SW480 (cell line): ENCODE results near the gene KCNMA1.

Source experiments
- DNase-seq: peaks from one replicate; pipeline ENCODE4 v3.0.0-alpha.2; 2016; ENCODE audit warnings: low spot score

Gene KCNMA1

DNA sequence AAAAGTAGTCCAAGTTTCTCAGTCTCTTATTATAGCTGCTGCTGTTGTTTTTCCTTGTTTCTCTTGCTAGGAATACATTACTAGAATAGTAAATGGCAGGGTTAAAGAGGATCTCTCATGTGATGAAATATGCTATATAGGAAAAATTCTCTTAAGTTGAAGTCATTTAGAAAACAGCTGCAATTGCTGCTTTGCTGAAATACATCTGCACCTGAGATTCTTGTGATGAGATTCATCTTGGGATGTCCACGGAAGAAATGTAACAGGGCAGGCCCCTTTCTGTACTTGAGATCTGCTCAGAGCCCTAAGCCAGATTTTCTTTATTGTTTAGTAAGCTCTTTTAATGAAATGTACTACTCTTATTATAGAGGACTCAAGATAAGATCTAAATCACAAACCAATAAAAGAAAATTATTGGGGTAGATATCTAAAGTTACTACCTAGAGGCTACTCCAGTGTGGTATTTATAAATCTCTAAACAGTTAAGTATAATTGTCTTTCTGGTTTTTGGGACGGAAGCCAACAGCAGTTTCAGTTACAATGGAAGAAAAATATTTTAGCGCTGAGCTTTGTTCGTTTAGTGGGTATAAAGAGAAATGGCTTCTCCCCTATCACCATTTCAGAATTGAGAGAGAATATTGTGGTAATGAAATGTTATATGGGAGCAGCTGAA, 701.5 kb downstream of the KCNMA1 start:
- DNase-seq: no peak

DNA sequence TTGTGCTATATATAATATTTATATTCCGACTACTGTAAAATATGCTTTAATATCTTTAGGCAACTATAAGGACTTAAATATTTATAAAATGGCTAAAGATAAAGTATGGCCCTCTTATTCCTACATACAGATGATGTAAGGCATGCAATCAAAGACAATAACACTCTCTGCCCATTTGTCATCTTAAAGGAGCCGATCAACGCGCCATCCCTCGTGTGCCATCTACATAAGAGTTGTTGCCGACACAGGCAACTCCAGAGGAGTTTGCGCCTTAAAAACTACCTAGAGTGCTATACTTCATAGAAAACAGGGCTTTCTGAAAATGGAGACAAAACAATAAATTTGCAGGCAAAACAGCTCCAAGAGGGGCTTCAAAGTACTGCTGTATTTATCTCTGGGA, 709.0 kb downstream of the KCNMA1 start:
- DNase-seq: no peak

DNA sequence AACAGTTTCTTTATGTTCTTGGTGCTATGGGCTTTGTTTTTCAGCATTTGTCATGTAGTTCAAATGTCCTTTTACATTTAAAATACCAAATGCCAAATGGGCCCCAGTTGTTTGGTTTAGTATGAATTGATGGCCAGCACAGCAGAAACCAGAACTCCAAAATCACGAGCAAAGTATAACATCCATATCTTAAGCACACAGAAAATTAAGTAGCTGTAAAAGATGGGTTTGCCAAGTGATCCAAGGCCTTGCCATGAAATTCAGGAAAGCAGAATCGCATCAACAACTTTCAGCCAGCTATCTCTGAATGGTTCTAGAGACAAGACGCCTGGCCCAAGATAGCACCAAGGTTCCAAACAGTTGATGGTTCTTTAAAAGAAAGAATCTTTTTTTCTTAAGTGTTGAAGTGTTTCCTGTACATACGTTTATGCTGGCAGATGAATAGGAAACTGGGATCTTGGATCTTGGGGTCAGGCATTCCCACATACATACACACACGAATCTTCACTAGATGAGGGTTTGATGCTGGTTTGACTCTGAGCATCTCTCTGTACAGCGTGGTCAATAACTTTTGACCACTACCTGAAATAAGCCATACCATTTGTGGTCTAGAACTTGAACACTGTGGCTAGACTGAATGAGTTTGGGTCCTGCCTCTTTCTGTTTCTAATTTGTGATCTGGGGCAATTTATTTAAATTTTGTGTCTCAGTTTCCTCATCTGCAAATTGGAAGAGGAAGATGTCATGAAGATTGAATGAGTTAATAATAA, 711.8 kb downstream of the KCNMA1 start:
- DNase-seq: no peak

DNA sequence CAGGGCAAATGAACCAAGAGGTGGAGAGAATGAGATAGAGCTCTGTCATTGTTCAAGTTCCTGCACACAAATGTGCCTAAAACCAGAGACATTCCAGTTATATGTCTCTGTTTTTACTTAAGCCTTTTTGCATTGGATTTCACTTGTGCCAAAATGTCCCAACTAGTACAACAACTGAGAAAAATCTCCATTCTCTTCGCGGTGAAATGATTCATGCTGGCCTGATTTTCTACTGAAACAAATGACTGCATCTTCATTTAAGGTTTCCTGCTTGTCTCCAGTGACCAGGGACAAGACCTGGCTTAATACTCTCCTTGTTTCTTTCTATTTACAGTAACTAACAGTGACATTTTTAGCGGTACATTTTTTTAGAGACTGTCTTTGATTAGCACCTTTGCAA, 714.9 kb downstream of the KCNMA1 start:
- DNase-seq: no peak

DNA sequence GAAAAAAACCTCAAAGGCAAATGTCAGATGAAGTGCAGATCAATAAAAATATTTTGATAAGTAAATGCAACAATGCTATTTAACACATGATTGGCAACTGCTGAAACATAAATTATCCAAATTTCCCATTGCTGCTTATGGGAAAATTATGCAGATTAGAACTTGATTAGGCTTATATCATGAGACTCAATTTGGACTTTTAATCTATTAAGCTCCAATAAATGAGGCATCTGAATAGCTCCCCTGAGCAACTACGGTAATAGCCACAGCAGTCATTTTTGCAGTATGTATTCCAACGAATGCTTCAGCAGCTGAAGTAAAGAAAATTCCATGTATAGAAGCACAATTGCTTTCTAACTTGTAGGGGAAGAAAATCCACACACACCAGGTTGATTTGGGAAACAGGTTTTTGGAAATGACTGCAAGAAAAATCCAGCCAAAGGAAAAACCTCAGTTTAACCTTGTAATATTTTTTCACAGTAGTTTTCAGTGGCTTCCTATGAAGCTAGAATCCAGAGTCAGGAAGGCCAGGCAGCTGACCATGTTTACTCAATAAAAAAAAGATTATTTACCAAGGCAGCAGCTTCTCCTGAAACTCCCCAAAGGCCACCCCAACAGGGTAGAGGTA, 716.1 kb downstream of the KCNMA1 start:
- DNase-seq: no peak

DNA sequence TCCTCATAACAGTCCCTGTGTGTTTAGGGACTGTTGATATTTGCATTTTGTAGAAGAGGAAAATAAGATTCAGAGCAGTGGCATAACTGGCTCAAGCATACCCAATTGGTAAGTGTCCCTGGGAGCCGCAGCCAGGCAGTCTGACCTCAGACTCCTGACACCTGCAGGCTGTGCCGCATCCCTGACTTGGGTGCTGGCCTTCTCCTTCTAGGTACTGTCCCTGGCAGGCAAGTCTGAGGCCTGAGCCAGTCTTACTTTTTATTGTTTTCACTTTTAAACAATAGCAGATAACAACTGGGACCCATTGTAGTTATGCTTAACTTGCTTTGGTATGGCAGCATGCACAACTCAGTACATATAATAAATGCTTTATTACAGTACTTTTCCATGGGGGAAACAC, 717.0 kb downstream of the KCNMA1 start:
- DNase-seq: no peak

DNA sequence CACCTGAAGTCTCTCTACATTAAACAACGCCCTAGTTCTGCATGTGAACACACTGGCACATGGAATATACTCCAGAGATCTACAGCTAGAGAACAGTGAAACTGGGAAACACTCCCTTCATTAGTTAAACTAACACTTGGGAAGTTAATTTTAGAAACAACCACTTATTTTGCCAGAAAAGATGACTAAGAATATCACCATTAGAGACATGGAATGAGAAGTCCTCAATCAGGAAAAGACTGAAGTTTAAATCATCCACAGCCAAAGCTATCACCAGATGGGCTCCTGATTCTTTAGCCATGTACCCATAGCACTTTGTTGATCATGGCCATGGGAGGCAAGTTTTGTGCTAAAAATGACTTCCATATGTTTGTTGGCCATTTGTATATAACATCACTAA, 719.5 kb downstream of the KCNMA1 start:
- no peak for DNase-seq

DNA sequence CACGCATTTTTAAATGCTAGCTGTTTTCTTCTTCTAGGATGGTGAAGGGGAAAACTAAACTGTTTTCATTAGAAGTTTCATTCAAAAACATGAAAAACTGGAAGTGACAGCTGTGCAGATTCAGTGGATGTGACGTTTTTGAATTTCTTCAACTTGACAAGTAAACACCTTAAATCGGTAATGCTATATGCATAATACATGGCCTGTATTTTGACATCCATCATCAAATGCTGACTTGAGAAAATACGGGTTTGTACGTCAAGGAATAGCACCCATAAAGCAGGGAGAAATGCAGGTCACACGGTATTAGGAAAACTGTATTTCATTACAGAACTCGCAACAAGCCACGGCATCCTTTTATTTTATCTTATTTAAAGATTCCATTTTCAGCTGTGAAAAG, 720.5 kb downstream of the KCNMA1 start:
- DNase-seq: no peak

DNA sequence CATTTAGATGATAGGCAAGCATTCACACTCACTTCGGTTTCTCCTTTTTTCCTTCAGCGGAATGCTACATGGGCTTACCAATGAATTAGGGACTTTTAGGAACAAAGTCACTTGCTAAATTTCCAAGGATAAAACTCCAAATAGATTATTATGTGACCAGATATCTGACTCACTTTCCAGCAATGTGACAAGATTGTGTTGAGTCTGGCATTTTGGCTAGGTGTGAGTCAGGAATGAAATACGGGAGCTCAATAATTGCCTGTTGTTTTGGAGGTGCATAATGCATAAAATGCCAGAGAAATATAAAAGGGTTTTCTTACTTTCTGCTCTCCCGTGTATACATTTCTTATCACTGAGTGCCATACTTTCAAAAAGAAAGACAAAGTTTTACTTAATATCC, 721.1 kb downstream of the KCNMA1 start:
- DNase-seq: no peak

DNA sequence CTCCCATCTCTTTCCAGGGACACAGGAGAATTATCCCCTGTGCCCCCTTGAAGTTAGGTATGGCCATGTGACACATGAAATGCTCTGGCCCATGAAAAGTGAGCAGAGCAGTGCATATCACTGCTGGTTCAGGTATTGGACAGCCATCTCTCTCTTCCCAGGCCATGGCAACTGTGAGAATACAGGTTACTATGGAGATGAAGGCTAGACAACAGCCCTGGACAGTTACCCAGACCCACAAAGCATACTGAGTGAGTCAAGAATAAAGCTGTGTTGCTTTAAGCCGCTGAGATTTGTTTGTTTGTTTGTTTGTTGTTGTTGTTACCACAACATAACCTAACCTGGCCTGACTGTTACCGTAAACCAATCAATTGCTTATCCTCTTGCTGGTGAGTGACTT, 722.3 kb downstream of the KCNMA1 start:
- DNase-seq: no peak

DNA sequence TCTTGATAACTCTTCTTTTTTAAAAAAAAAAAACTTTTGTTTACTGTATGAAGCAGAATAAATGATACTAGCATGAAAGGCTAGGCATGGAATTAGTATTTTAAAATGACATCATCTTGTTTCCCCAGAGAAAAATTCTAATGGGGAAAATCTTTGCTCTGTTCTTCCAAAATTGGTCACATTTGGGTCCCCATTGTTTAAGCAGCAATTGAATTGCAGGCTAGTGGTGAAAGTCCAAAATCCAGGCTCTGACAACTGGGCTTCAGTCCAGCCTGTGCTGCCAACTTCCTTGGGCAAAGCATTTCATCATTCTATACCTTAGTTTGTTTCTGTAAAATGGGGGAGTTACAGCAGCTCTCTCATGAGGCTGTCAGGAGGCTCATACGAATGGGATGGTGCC, 726.4 kb downstream of the KCNMA1 start:
- no peak for DNase-seq

DNA sequence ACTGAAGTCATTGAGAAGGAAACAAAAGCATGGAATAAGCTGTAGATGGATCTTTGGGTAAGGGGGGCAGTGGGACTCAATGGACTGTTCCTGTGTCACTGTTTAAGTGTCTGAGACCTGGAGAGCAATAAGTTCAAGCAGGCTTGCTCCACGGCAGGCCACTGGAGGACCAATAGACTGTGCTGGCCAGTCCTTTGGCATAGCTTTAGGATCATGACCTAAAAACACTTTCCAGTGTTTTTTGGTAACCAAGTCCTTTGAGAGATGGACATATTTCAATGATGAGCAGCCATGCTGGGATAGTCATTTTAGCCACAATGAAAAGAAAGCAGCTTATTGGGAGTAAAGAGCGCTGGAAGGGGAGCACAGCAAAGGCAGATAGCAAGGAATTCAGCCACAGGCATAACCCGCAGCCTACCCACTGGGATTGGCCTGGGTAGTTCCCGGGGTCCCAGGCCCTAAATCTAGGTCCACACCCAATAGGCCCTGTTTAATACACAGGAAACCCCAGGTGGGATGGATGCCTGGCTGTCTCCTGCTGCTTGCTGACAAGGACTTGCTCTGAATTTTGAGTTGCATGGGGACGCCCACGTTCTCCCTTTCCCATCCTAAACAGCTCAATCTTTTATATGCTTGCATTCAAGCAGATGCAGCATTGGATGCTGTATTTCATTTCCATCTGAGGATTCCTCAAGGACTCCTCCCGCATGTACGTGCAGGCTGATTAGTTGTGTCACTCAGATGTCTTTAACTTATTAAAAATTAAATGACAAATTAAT, 727.2 kb downstream of the KCNMA1 start:
- no peak for DNase-seq

DNA sequence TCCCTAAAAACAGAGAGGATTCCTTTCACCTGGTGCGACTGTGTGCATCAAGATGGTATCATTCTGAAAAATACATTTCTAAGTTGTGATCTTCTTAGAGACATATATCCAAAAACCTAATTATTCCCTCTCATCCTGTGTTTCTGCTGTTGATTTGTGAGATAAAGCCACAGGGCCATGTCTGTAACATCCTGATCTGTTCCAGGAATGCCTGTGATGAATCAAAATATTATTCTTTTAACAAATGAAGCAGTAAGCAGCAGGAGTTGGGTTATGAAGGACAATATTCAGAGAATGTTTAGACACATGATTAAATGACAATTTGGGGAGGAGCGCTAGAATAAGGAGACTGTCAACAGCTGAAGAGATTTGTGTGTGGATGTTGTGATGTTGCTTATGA, 731.4 kb downstream of the KCNMA1 start:
- no peak for DNase-seq

DNA sequence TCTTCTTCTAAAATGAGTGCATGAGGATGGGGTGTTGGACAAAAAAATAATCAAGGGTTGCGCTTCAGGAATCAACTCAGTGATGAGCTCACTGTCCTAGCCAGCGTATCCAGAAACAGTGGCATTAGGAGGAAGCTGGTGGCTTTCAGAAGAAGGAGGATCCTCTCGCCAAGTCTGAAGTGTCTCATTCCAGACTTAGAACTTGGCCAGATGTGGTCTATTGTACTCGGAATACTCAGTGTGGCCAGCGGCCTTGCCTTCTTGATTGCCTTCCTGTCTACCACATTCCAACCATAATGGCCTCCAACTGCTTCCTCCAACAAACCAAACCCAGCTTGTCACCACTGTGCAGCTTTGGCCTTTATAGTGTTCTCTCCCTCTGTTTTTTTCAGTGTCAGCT, 732.4 kb downstream of the KCNMA1 start:
- DNase-seq: no peak

DNA sequence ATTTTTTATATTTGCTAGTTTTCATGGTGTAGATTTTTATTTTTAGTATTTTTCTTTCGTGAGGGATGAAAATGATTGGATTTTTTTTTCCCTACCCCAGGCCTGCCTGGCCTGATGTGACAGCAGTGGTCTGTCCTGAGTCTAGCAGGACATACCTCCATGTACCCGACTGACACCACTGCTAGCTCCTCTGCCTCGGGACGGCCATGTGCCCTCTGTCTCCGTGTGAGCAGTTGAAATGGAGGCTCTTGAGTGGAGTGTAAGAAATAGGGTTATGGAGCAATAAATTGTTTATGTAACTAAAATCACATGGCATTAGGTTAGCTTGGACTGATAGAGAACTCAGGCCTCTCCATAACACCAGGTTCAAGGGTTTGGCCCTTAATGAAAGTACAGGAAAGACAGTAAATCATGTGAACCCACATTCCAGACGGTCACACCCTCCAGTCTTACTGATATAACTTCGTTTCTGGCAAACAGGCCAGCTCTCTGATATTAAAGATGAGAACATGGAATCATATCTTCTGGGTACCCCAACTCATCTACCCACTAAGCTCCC, 734.1 kb downstream of the KCNMA1 start:
- DNase-seq: no peak

DNA sequence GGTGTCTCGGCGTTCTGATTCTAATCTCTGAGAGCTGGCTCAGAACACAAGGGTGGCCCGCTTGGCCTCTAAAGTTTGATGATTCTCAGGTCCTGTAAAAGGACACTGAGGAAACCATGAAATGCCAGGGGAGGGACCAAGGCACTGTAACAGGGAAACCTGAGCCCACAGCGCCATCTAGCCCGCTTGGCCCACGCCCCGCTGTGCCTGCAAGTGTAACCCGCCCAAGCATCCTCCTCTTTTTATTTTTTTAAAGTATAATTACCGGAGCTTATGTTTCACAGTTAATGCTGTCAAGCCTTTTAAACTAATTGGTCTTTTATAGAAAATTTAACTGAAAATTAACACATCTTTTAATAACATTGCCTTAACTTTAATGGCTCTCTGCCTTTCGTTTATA, 734.7 kb downstream of the KCNMA1 start:
- DNase-seq: no peak

DNA sequence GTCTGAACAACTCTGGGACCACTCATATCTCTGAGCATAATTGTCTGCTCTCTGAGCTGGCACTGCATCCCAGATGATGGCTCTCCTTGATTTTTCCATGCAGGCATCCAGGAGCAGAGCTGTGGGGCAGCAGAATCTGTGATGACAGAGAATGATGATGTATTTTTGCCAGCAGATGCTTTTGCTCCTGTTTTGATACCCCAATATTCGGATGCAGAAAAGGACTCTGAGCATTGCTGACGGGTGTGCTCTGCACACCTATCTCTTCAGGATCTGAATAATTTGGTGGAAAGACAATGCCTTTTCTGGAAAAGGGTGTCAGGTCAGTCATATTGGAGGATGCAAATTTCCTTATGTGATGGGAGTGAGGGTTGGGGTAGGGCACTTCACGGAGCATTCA, 735.9 kb downstream of the KCNMA1 start:
- no peak for DNase-seq

DNA sequence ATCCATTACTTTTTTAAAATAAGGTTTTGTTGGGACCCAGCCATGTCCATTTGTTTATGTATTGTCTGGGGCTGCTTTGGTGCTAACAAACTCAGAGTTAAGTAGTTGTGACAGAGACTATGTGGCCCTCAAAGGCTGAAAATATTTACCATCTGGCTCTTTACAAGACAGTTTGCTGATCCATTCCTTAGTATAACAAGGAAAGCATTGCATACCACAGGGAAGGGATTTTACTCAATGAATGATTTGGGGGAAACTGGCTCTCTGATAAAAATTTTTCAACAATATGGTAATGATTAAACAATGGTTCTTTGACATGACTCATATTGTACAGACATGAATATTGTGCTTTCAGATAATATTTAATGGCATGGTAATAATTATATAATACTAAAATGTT, 738.1 kb downstream of the KCNMA1 start:
- no peak for DNase-seq

DNA sequence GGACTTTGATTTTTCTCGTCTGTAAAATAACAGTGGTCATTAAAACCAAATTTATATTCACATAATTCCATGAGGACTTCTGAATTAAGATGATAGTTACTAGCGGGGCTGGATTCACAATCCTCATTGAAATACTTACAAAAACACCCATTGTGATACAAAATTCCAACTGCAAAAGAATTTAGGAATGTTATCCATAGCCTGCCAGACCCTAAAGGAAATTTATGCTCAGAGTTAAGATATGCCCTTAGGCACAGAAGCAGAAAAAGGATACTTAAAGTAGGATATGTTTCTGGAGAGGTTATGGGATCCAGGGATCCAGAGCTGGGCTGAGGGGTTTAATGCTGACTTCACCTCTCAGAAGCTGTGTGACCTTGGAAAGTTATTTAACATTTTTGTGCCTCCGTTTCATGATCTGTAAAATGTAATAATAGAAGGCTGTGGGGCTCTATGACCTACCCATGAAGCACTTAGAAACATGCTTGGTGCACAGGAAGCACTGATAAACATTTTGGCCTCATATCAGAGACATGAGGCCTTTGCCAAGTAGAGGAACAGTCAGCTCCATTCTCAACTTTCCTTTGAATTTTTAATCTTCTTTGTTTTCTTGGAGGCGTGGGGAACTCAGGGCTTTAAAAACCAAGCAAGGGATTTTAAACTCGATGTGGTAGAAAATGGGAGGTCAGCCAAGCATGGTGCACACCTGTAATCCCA, 744.7 kb downstream of the KCNMA1 start:
- DNase-seq: no peak

DNA sequence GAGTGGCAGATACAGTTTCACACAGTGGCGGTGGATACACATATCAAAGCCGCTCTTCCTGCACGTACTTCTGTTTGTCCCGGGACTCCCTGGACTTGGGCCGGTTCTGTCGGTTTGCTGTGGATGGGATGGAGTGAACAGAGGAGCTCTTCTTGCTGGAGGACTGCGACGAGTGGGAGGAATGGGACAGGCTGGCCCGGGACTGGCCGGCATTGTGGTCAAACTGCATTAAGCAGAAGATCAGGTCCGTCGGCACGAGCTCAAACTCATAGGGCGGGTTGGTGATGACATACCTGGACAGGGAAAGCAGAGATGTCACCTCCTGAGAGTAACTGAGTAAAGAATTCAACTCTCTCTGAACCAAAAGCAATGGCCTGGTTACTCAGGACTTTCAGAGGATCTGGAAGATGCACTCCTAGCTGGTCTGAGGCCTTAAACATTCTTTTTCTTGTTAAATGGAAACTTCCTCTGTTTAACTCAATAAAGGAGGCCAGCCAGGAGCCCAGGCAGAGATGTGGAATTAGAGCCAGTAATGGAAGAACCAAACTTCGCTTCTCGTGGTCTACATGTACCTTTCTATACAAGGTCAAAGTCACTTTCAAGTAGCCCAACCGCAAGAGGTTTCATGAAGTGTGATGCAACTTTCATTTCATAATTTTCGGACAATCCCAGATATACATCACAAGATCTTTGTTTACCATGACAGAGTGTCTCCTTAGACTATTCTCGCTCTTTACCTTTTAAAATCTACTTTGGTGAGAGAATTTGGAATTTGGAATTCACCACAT, 750.2 kb downstream of the KCNMA1 start:
- DNase-seq: no peak

DNA sequence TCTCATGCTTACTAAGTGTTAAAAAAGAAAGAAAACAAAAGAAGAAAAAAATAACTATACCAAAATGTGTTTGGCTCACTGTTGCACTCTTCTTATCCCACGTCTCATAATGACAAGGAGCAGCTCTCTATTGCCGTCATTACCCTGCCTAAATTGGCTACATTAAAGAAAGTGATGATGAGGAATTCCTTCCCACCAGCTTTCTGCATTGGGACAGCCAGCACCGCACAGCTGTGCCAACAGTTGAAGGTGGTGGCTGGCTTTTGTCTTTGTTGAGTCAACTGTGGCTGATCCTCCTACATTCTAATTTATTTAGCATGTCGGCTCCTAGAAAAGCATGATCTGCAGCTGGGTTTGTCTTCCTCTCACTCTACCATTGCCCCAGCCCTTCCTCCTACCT, 751.8 kb downstream of the KCNMA1 start:
- no peak for DNase-seq
